GM23248 (cell line): ENCODE measurements around the gene CDK10. TPM values are rescaled to one million over a fixed set of nuclear protein-coding genes. Genes with fewer than 3 reads are reported as not detected.

Source experiments
- DNase-seq: peaks from one replicate; pipeline ENCODE4 v3.0.0-alpha.2; 2015
- H2AFZ ChIP-seq: fragments of 200-600 bp; sonication (generic); 2 replicates; pipeline ENCODE4 v1.6.1; 2016; ENCODE audit warnings: antibody characterized with exemption
- H3F3A ChIP-seq: fragments of 200-600 bp; sonication (generic); 2 replicates; pipeline ENCODE4 v1.6.1; 2016; ENCODE audit warnings: mild to moderate bottlenecking, antibody characterized with exemption, mixed run types; ENCODE audit not compliant: insufficient read depth
- H3K27ac ChIP-seq: fragments of 200-600 bp; sonication (generic); 2 replicates; pipeline ENCODE4 v1.5.1; 2016; ENCODE audit warnings: mild to moderate bottlenecking
- H3K27me3 ChIP-seq: fragments of 200-600 bp; sonication (generic); replicated peaks from 2 replicates; pipeline ENCODE4 v1.6.1; 2016; ENCODE audit warnings: mild to moderate bottlenecking; ENCODE audit not compliant: insufficient read depth
- H3K36me3 ChIP-seq: fragments of 200-600 bp; sonication (generic); 2 replicates; pipeline ENCODE4 v1.6.1; 2016; ENCODE audit warnings: low read depth, mild to moderate bottlenecking
- H3K4me1 ChIP-seq: fragments of 200-600 bp; sonication (generic); 2 replicates; pipeline ENCODE4 v1.6.1; 2016; ENCODE audit warnings: mild to moderate bottlenecking; ENCODE audit not compliant: insufficient read depth
- H3K4me2 ChIP-seq: fragments of 200-600 bp; sonication (generic); one replicate; pipeline ENCODE4 v1.6.1; 2016; ENCODE audit warnings: mild to moderate bottlenecking; ENCODE audit not compliant: unreplicated experiment
- H3K4me3 ChIP-seq: fragments of 200-600 bp; sonication (generic); 2 replicates; pipeline ENCODE4 v1.5.1; 2016; ENCODE audit warnings: mild to moderate bottlenecking
- H3K79me2 ChIP-seq: fragments of 200-600 bp; sonication (generic); 2 replicates; pipeline ENCODE4 v1.6.1; 2016; ENCODE audit warnings: mild to moderate bottlenecking; ENCODE audit not compliant: insufficient read depth
- H3K9ac ChIP-seq: fragments of 200-600 bp; sonication (generic); 2 replicates; pipeline ENCODE4 v1.6.1; 2016; ENCODE audit warnings: mild to moderate bottlenecking
- H3K9me2 ChIP-seq: fragments of 200-600 bp; sonication (generic); 2 replicates; pipeline ENCODE4 v1.6.1; 2016; ENCODE audit warnings: mixed run types, mild to moderate bottlenecking, moderate library complexity; ENCODE audit not compliant: insufficient read depth
- H3K9me3 ChIP-seq: fragments of 200-600 bp; sonication (generic); one replicate; pipeline ENCODE4 v1.6.1; 2017; ENCODE audit warnings: low read depth
- H4K20me1 ChIP-seq: fragments of 200-600 bp; sonication (generic); 2 replicates; pipeline ENCODE4 v1.6.0; 2016; ENCODE audit not compliant: insufficient read depth
- EZH2 ChIP-seq: fragments of 200-600 bp; sonication (generic); IDR thresholded peaks from 2 replicates; pipeline ENCODE4 v1.6.1; 2018; ENCODE audit warnings: antibody characterized with exemption, mild to moderate bottlenecking; ENCODE audit not compliant: insufficient read depth, poor library complexity, severe bottlenecking
- EZH2phosphoT487 ChIP-seq: fragments of 200-600 bp; sonication (generic); IDR thresholded peaks from 2 replicates; pipeline ENCODE4 v1.6.1; 2018; ENCODE audit warnings: antibody characterized with exemption, moderate library complexity, mild to moderate bottlenecking, low read depth; ENCODE audit not compliant: insufficient read depth
- WGBS, 2 experiments: methylation state at CpG; one replicate each; pipeline ENCODE4 v1.1.6; 2015 to 2017; ENCODE audit warnings: low lambda C conversion rate in 2 of 2, low coverage in 1 of 2; ENCODE audit errors: missing lambda C conversion rate in 2 of 2; 5-methylcytosine and 5-hydroxymethylcytosine counted together
- in situ Hi-C: fragments of 300-500 bp; cut with MboI; formaldehyde crosslinking; loops from 2 replicates; pipeline ENCODE4 v1.15.0; 2020
- polyA plus RNA-seq: library from polyadenylated mRNA; unstranded; fragments of >200 nt; fragmentation: Nextera tagmentation; extraction: Ambion mirVana; gene quantifications from 2 replicates; pipeline ENCODE4 v1.2.1, GENCODE V29; 2016
- total RNA-seq: library from RNA; depleted of rRNA; stranded (reverse); fragments of >200 nt; shearing (Covaris generic); gene quantifications from 2 replicates; pipeline ENCODE4 v1.2.3, GENCODE V29; 2014

Gene CDK10
- total and polyA plus RNA-seq, 2 experiments from 2014 or later: 49.6 to 51.9 TPM

GRCh38 chr16:89695086-89695874, 8.8 kb downstream of the CDK10 start:
- Histone ChIP-seq H3K4me2 (no peak overlapping the region), H3K4me1 (peaks cover under 1% of the 10 kb centered on the region; the same call in 1 of the 2 replicates), H3K27me3 (no peaks in the 10 kb centered on the region), H3K36me3 (peaks cover 3% of the 10 kb centered on the region; the same call in 1 of the 2 replicates), H3K4me3 (no peak overlapping the region), H3K27ac (no peak overlapping the region), H3K79me2 (no peaks in the 10 kb centered on the region), H3K9me2 (no peaks in the 10 kb centered on the region), H3K9ac (no peak overlapping the region), H4K20me1 (no peaks in the 10 kb centered on the region), H3K9me3 (no peaks in the 10 kb centered on the region), H3F3A (0 out of 2 replicates have a peak, but pooled peaks cover 4% of the 10 kb centered on the region), H2AFZ (no peak overlapping the region)
- no peak for DNase-seq
- in situ Hi-C loops: no loop called here
- 86 to 92% methylated on average over 28 to 31 of the region's 31 CpGs for WGBS, 2 experiments
- TF ChIP-seq EZH2phosphoT487 (no peak), EZH2 (no peak)

GRCh38 chr16:89695875-89696669, 9.6 kb downstream of the CDK10 start:
- Histone ChIP-seq H3K9me2 (no peaks in the 10 kb centered on the region), H3K27me3 (no peaks in the 10 kb centered on the region), H3K4me1 (peaks cover 6% of the 10 kb centered on the region), H4K20me1 (no peaks in the 10 kb centered on the region), H3K4me3 (no peak overlapping the region), H3K9ac (no peak overlapping the region), H3K27ac (no peak overlapping the region), H3K9me3 (no peaks in the 10 kb centered on the region), H3K4me2 (no peak overlapping the region), H3F3A (0 out of 2 replicates have a peak, but pooled peaks cover 4% of the 10 kb centered on the region), H3K79me2 (no peaks in the 10 kb centered on the region), H2AFZ (no peak overlapping the region), H3K36me3 (peaks cover 3% of the 10 kb centered on the region; the same call in 1 of the 2 replicates)
- WGBS, 2 experiments: 86% methylated on average over 21 to 25 of the region's 25 CpGs
- in situ Hi-C loops: no loop called here
- TF ChIP-seq EZH2: no peak
- TF ChIP-seq EZH2phosphoT487: no peak
- DNase-seq: no peak

GRCh38 chr16:89696670-89697128, 10.2 kb downstream of the CDK10 start:
- no peaks in the 10 kb centered on the region for H4K20me1 ChIP-seq
- WGBS, 2 experiments: 83 to 87% methylated on average over 16 of the region's 18 CpGs
- DNase-seq: no peak
- in situ Hi-C loops: no loop called here
- 0 out of 2 replicates have a peak, but pooled peaks cover 4% of the 10 kb centered on the region for H3F3A ChIP-seq
- no peak for TF ChIP-seq EZH2
- TF ChIP-seq EZH2phosphoT487: no peak
- H3K36me3 ChIP-seq: peaks cover 3% of the 10 kb centered on the region; the same call in 1 of the 2 replicates
- H3K9me2 ChIP-seq: no peaks in the 10 kb centered on the region
- no peak overlapping the region for H2AFZ ChIP-seq
- no peak overlapping the region for H3K4me2 ChIP-seq
- H3K4me1 ChIP-seq: peaks cover 6% of the 10 kb centered on the region
- no peak overlapping the region for H3K27ac ChIP-seq
- H3K79me2 ChIP-seq: no peaks in the 10 kb centered on the region
- H3K27me3 ChIP-seq: no peaks in the 10 kb centered on the region
- H3K9me3 ChIP-seq: no peaks in the 10 kb centered on the region
- H3K9ac ChIP-seq: no peak overlapping the region
- no peak overlapping the region for H3K4me3 ChIP-seq

GRCh38 chr16:89697161-89697615, 10.7 kb downstream of the CDK10 start:
- H3K36me3 ChIP-seq: peaks cover 3% of the 10 kb centered on the region; the same call in 1 of the 2 replicates
- H3K27me3 ChIP-seq: no peaks in the 10 kb centered on the region
- 0 out of 2 replicates have a peak, but pooled peaks cover 4% of the 10 kb centered on the region for H3F3A ChIP-seq
- no peak overlapping the region for H3K9ac ChIP-seq
- H3K79me2 ChIP-seq: no peaks in the 10 kb centered on the region
- peaks cover 6% of the 10 kb centered on the region for H3K4me1 ChIP-seq
- no peak overlapping the region for H3K27ac ChIP-seq
- TF ChIP-seq EZH2phosphoT487 (no peak), EZH2 (no peak)
- DNase-seq: no peak
- H3K4me2 ChIP-seq: no peak overlapping the region
- no peak overlapping the region for H3K4me3 ChIP-seq
- H4K20me1 ChIP-seq: no peaks in the 10 kb centered on the region
- H3K9me2 ChIP-seq: no peaks in the 10 kb centered on the region
- in situ Hi-C loops: no loop called here
- H3K9me3 ChIP-seq: no peaks in the 10 kb centered on the region
- 89 to 92% methylated on average over 16 to 19 of the region's 19 CpGs for whole genome bisulfite sequencing, 2 experiments
- no peak overlapping the region for H2AFZ ChIP-seq
